Measurements from ENCODE around the gene HIP1R.

The HIP1R gene

GRCh38 chr12:122855928-122856831, 20.9 kb downstream of the HIP1R start:
- TF ChIP-seq CTCF (IDR thresholded peaks at IDR 0.05; ENCODE audit: low read depth, low read length): no peak
- in situ Hi-C loops (cut with HindIII; ENCODE audit: low sequenced_read_pairs): no loop called here
- DNase-seq (ENCODE audit: low read depth, low spot score): no peak
- H3K4me3 ChIP-seq (ENCODE audit: low read depth, low read length): no peak overlapping the region

GRCh38 chr12:122856999-122857671, 21.9 kb downstream of the HIP1R start:
- DNase-seq (ENCODE audit: low read depth, low spot score): no peak
- TF ChIP-seq CTCF (IDR thresholded peaks at IDR 0.05; ENCODE audit: low read depth, low read length): no peak

GRCh38 chr12:122858171-122858570, 22.9 kb downstream of the HIP1R start:
- TF ChIP-seq CTCF (IDR thresholded peaks at IDR 0.05; ENCODE audit: low read depth, low read length): no peak
- in situ Hi-C loops (cut with HindIII; ENCODE audit: low sequenced_read_pairs): no loop called here
- no peak for DNase-seq (ENCODE audit: low read depth, low spot score)
- H3K4me3 ChIP-seq (ENCODE audit: low read depth, low read length): no peak overlapping the region

More at GRCh38 chr12:122856999-122857671, 21.9 kb downstream of the HIP1R start:
- no peak overlapping the region for H3K4me3 ChIP-seq (ENCODE audit: low read depth, low read length)
- in situ Hi-C loops (cut with HindIII; ENCODE audit: low sequenced_read_pairs): no loop called here

- TF ChIP-seq CTCF (IDR thresholded peaks at IDR 0.05; ENCODE audit: low read depth, low read length): no peak
- no peak overlapping the region for H3K4me3 ChIP-seq (ENCODE audit: low read depth, low read length)
- DNase-seq (ENCODE audit: low read depth, low spot score): no peak
- in situ Hi-C loops (cut with HindIII; ENCODE audit: low sequenced_read_pairs): no loop called here
These were observed 23.5 kb downstream of the HIP1R start for GRCh38 chr12:122858591-122859302.

- in situ Hi-C loops (cut with HindIII; ENCODE audit: low sequenced_read_pairs): no loop called here
- H3K4me3 ChIP-seq (ENCODE audit: low read depth, low read length): no peak overlapping the region
- no peak for TF ChIP-seq CTCF (IDR thresholded peaks at IDR 0.05; ENCODE audit: low read depth, low read length)
- no peak for DNase-seq (ENCODE audit: low read depth, low spot score)
These were observed 24.2 kb downstream of the HIP1R start for GRCh38 chr12:122859303-122860039.
